ENCODE data around the gene SKI.

SKI gene

GRCh38 chr1:2358651-2359640 is 130.8 kb downstream of the SKI start:
- DNase-seq, result no peak

Data from CD4-positive, alpha-beta T cell treated with Interleukin-6 for 4 hours (primary cell).